Keratinocyte (primary cell): ENCODE data around the gene TRIM45. TPM values are rescaled to one million over a fixed set of nuclear protein-coding genes. Genes with fewer than 3 reads are reported as not detected.
A peak's percentile ranks its signal among the peaks of the same experiment; 100 is the strongest.

Experiments
- DNase-seq: peaks from one replicate; pipeline ENCODE4 v3.0.0-alpha.2; 2011; ENCODE audit warnings: low read depth, missing footprints, low spot score
- FAIRE-seq: peaks from 2 replicates; lab custom pipeline; 2011; peaks lifted over from hg19 to GRCh38; lab: Jason Lieb, UNC
- H2AFZ ChIP-seq: 2 replicates; pipeline ENCODE4 v1.6.0; 2012; ENCODE audit warnings: low read length, control low read depth, inconsistent platforms; ENCODE audit not compliant: control insufficient read depth
- H3K27ac ChIP-seq: 2 replicates; pipeline ENCODE4 v1.5.1; 2011; ENCODE audit warnings: low read length; ENCODE audit not compliant: control insufficient read depth, insufficient read depth
- H3K27me3 ChIP-seq: 3 replicates; pipeline ENCODE4 v1.6.0; 2011; ENCODE audit warnings: low read length; ENCODE audit not compliant: control insufficient read depth, insufficient read depth; ENCODE audit errors: extremely low read depth
- H3K36me3 ChIP-seq, 2 experiments: 2 replicates in 1 of 2; 3 replicates in 1 of 2; pipeline ENCODE4 v1.5.1; 2011; ENCODE audit warnings: low read length in 2 of 2, mild to moderate bottlenecking in 1 of 2; ENCODE audit not compliant: control insufficient read depth in 2 of 2, insufficient read depth in 2 of 2; ENCODE audit errors: extremely low read depth in 1 of 2
- H3K4me1 ChIP-seq: 3 replicates; pipeline ENCODE4 v1.5.1; 2011; ENCODE audit warnings: low read length; ENCODE audit not compliant: control insufficient read depth, insufficient read depth; ENCODE audit errors: extremely low read depth
- H3K4me2 ChIP-seq: 3 replicates; pipeline ENCODE4 v1.6.0; 2011; ENCODE audit warnings: low read depth, low read length; ENCODE audit not compliant: control insufficient read depth, insufficient read depth; ENCODE audit errors: extremely low read depth
- H3K4me3 ChIP-seq, 3 experiments: fragments of 200-600 bp in 1 of 3; sonication (generic) in 1 of 3; 2 replicates in 2 of 3; 3 replicates in 1 of 3; pipeline ENCODE4 v1.5.1; 2011 to 2016; ENCODE audit warnings: low read length in 3 of 3, mild to moderate bottlenecking in 3 of 3, control low read depth in 2 of 3, inconsistent platforms in 1 of 3, low read depth in 1 of 3, mixed read lengths in 1 of 3, mixed run types in 1 of 3, moderate library complexity in 1 of 3; ENCODE audit not compliant: control insufficient read depth in 2 of 3, insufficient read depth in 2 of 3; ENCODE audit errors: extremely low read depth in 1 of 3
- H3K79me2 ChIP-seq: 2 replicates; pipeline ENCODE4 v1.6.0; 2012; ENCODE audit warnings: low read length; ENCODE audit not compliant: control insufficient read depth, insufficient read depth
- H3K9ac ChIP-seq: 3 replicates; pipeline ENCODE4 v1.6.0; 2011; ENCODE audit warnings: low read length; ENCODE audit not compliant: control insufficient read depth, insufficient read depth; ENCODE audit errors: extremely low read depth
- H3K9me1 ChIP-seq: 3 replicates; pipeline ENCODE4 v1.6.0; 2011; ENCODE audit warnings: low read length; ENCODE audit not compliant: control insufficient read depth, insufficient read depth; ENCODE audit errors: extremely low read depth
- H3K9me3 ChIP-seq: 2 replicates; pipeline ENCODE4 v1.5.1; 2012; ENCODE audit warnings: low read depth, low read length; ENCODE audit not compliant: control insufficient read depth
- H4K20me1 ChIP-seq: 3 replicates; pipeline ENCODE4 v1.6.0; 2011; ENCODE audit warnings: low read length; ENCODE audit not compliant: control insufficient read depth, insufficient read depth; ENCODE audit errors: extremely low read depth
- CTCF ChIP-seq, 3 experiments: IDR thresholded peaks in 1 of 3; conservative IDR thresholded peaks in 1 of 3; optimal IDR thresholded peaks in 1 of 3; 2 replicates in 2 of 3; 3 replicates in 1 of 3; pipeline versions ENCODE3 to v1.5.1; 2011; ENCODE audit warnings: low read length in 3 of 3, mild to moderate bottlenecking in 3 of 3, moderate library complexity in 2 of 3, control low read depth in 1 of 3, inconsistent platforms in 1 of 3; ENCODE audit not compliant: insufficient read depth in 2 of 3; ENCODE audit errors: extremely low read depth in 1 of 3
- EZH2 ChIP-seq: IDR thresholded peaks from one replicate; pipeline ENCODE4 v1.6.1; 2012; ENCODE audit warnings: inconsistent platforms, mild to moderate bottlenecking, low read length, moderate library complexity
- dilution Hi-C: fragments of 300-500 bp; cut with MboI; formaldehyde crosslinking; loops from one replicate; pipeline ENCODE4 v1.7.0; 2020; ENCODE audit warnings: low sequenced_read_pairs; ENCODE audit not compliant: extremely low pct_ligation_motif_present
- polyA plus RNA-seq, 5 experiments: library from polyadenylated mRNA; depleted of rRNA in 3 of 5; stranded (reverse) in 3 of 5; stranded (forward) in 1 of 5; unstranded in 1 of 5; fragments of >200 nt; gene quantifications; 1 replicate in 1 of 5; 2 replicates in 3 of 5; 3 replicates in 1 of 5; pipeline versions ENCODE4 v1.2.1 to v1.2.3, GENCODE V29; 2011 to 2012; ENCODE audit warnings: missing spikeins in 2 of 5, low read depth in 1 of 5, low replicate concordance in 1 of 5

Gene TRIM45
- polyA plus RNA-seq, 1 donor (not counting 4 experiments of a cell fraction or from before 2014, with no cell fraction given), result 2.7 TPM

GRCh38 chr1:117110774-117111173 is 10.8 kb downstream of the TRIM45 start:
- Histone ChIP-seq H4K20me1 (no peaks in the 10 kb centered on the region), H3K4me1 (peaks cover 24% of the 10 kb centered on the region), H3K79me2 (no peaks in the 10 kb centered on the region), H3K9me3 (no peaks in the 10 kb centered on the region), H3K36me3 (peaks cover 4% of the 10 kb centered on the region in 2 experiments), H3K4me3 (peak overlapping the region in 1 of 3 experiments; percentile 33), H3K9ac (no peak overlapping the region), H3K27me3 (no peaks in the 10 kb centered on the region), H3K9me1 (no peaks in the 10 kb centered on the region), H3K27ac (peak overlapping the region; percentile 65), H3K4me2 (peak overlapping the region; percentile 84), H2AFZ (peak overlapping the region; percentile 74)
- no peak for TF ChIP-seq CTCF (optimal IDR thresholded peaks at IDR 0.05 in 1 of 3, IDR thresholded peaks at IDR 0.05 in 1 of 3, conservative IDR thresholded peaks at IDR 0.05 in 1 of 3; ENCODE audit: extremely low read depth in 1 of 3, insufficient read depth in 2 of 3, low read length in 3 of 3)
- no peak for TF ChIP-seq EZH2
- peak; percentile 89 for FAIRE-seq
- dilution Hi-C loops, result no loop called here
- no peak for DNase-seq

- H3K4me2 ChIP-seq, result no peak overlapping the region
- no peak overlapping the region for H3K9ac ChIP-seq
- TF ChIP-seq EZH2, result no peak
- TF ChIP-seq CTCF (optimal IDR thresholded peaks at IDR 0.05 in 1 of 3, IDR thresholded peaks at IDR 0.05 in 1 of 3, conservative IDR thresholded peaks at IDR 0.05 in 1 of 3; ENCODE audit: extremely low read depth in 1 of 3, insufficient read depth in 2 of 3, low read length in 3 of 3), result no peak
- H3K4me3 ChIP-seq, result no peak overlapping the region
- H3K9me1 ChIP-seq, result no peaks in the 10 kb centered on the region
- dilution Hi-C loops, result no loop called here
- H3K36me3 ChIP-seq, result peaks cover 4% of the 10 kb centered on the region in 2 experiments
- no peak overlapping the region for H3K27ac ChIP-seq
- no peaks in the 10 kb centered on the region for H3K79me2 ChIP-seq
- H4K20me1 ChIP-seq, result no peaks in the 10 kb centered on the region
- FAIRE-seq (no peak), DNase-seq (no peak)
- no peaks in the 10 kb centered on the region for H3K9me3 ChIP-seq
- no peaks in the 10 kb centered on the region for H3K27me3 ChIP-seq
- H2AFZ ChIP-seq, result no peak overlapping the region
- H3K4me1 ChIP-seq, result peaks cover 24% of the 10 kb centered on the region
Observed at GRCh38 chr1:117107364-117107763, 14.2 kb downstream of the TRIM45 start.
